Esophagus (tissue), 2 donors: ENCODE data around the gene TNIK. TPM values are rescaled to one million over a fixed set of nuclear protein-coding genes. Genes with fewer than 3 reads are reported as not detected.

Experiments
- H3K27ac ChIP-seq, 2 donors: one replicate each; pipeline ENCODE4 v1.5.1; 2013; ENCODE audit warnings: low read depth in 2 of 2, mild to moderate bottlenecking in 2 of 2, inconsistent platforms in 1 of 2, low read length in 1 of 2, moderate library complexity in 1 of 2
- H3K27me3 ChIP-seq, 2 donors: one replicate each; pipeline ENCODE4 v1.6.1; 2013; ENCODE audit warnings: low read length in 2 of 2, control low read depth in 1 of 2, mild to moderate bottlenecking in 1 of 2; ENCODE audit not compliant: insufficient read depth in 2 of 2, control insufficient read depth in 1 of 2
- H3K36me3 ChIP-seq, 2 donors: one replicate each; pipeline ENCODE4 v1.6.1; 2013; ENCODE audit warnings: low read length in 1 of 2; ENCODE audit not compliant: control insufficient read depth in 2 of 2, insufficient read depth in 2 of 2
- H3K4me1 ChIP-seq, 2 donors: one replicate each; pipeline ENCODE4 v1.6.1; 2013; ENCODE audit warnings: low read length in 1 of 2; ENCODE audit not compliant: control insufficient read depth in 2 of 2, insufficient read depth in 2 of 2
- H3K4me3 ChIP-seq, 2 donors: one replicate each; pipeline ENCODE4 v1.5.1; 2013; ENCODE audit warnings: low read length in 2 of 2, mild to moderate bottlenecking in 2 of 2, low read depth in 1 of 2, moderate library complexity in 1 of 2
- H3K9me3 ChIP-seq, 2 donors: one replicate each; pipeline ENCODE4 v1.6.1; 2013; ENCODE audit warnings: mild to moderate bottlenecking in 2 of 2, low read depth in 1 of 2, low read length in 1 of 2, moderate library complexity in 1 of 2; ENCODE audit not compliant: control insufficient read depth in 2 of 2, insufficient read depth in 1 of 2
- WGBS, 2 donors: extraction: QIAGEN DNeasy Blood & Tissue Kit; methylation state at CpG; one replicate each; pipeline ENCODE4 v1.1.7; 2013; 5-methylcytosine and 5-hydroxymethylcytosine counted together
- polyA plus RNA-seq, 2 donors: library from polyadenylated mRNA; stranded (reverse); fragments of 200-250 nt; gene quantifications; one replicate each; pipeline ENCODE4 v1.2.3, GENCODE V29; 2013
- donor health status: healthy with polysubstance abuse.
- donor health status: Bipolar disorder and iron deficiency.

The TNIK gene
- polyA plus RNA-seq, 2 donors: 2.2 to 3.2 TPM

GRCh38 chr3:171189394-171190080 is 270.7 kb downstream of the TNIK start:
- H3K9me3 ChIP-seq: no peaks in the 10 kb centered on the region
- no peaks in the 10 kb centered on the region for H3K4me1 ChIP-seq
- no peaks in the 10 kb centered on the region for H3K27me3 ChIP-seq
- H3K36me3 ChIP-seq: no peaks in the 10 kb centered on the region
- WGBS, 2 donors: 80 to 86% methylated on average over 3 of the region's 3 CpGs
- H3K27ac ChIP-seq: no peak overlapping the region
- no peak overlapping the region for H3K4me3 ChIP-seq

- no peak overlapping the region for H3K27ac ChIP-seq
- H3K4me3 ChIP-seq: no peak overlapping the region
- 51% methylated on average over 5 of the region's 5 CpGs for WGBS, 2 donors
- no peaks in the 10 kb centered on the region for H3K9me3 ChIP-seq
- peaks cover 0 to 3% of the 10 kb centered on the region in 2 donors for H3K4me1 ChIP-seq
- no peaks in the 10 kb centered on the region for H3K27me3 ChIP-seq
- no peaks in the 10 kb centered on the region for H3K36me3 ChIP-seq
These were observed 272.4 kb downstream of the TNIK start for GRCh38 chr3:171187706-171188290.

- Histone ChIP-seq H3K4me1 (peaks cover 0 to 6% of the 10 kb centered on the region in 2 donors), H3K27ac (no peak overlapping the region)
- 49 to 64% methylated on average over 3 of the region's 3 CpGs for WGBS, 2 donors
These were observed 273.2 kb downstream of the TNIK start for GRCh38 chr3:171186817-171187500.

GRCh38 chr3:171186383-171186782 is 273.8 kb downstream of the TNIK start:
- Histone ChIP-seq H3K9me3 (no peaks in the 10 kb centered on the region), H3K27ac (no peak overlapping the region), H3K4me3 (no peak overlapping the region), H3K36me3 (no peaks in the 10 kb centered on the region), H3K4me1 (peaks cover 0 to 6% of the 10 kb centered on the region in 2 donors), H3K27me3 (no peaks in the 10 kb centered on the region)

More at GRCh38 chr3:171186817-171187500, 273.2 kb downstream of the TNIK start:
- H3K9me3 ChIP-seq: no peaks in the 10 kb centered on the region
- no peaks in the 10 kb centered on the region for H3K36me3 ChIP-seq
- no peaks in the 10 kb centered on the region for H3K27me3 ChIP-seq
- H3K4me3 ChIP-seq: no peak overlapping the region

- Histone ChIP-seq H3K4me3 (no peak overlapping the region), H3K27ac (no peak overlapping the region), H3K9me3 (no peaks in the 10 kb centered on the region), H3K36me3 (no peaks in the 10 kb centered on the region), H3K4me1 (peaks cover 0 to 6% of the 10 kb centered on the region in 2 donors), H3K27me3 (no peaks in the 10 kb centered on the region)
- 88 to 90% methylated on average over 1 of the region's 1 CpG for WGBS, 2 donors
These were observed 274.2 kb downstream of the TNIK start for GRCh38 chr3:171185959-171186358.

GRCh38 chr3:171184372-171184771 is 275.8 kb downstream of the TNIK start:
- Histone ChIP-seq H3K9me3 (no peaks in the 10 kb centered on the region), H3K27ac (no peak overlapping the region), H3K36me3 (no peaks in the 10 kb centered on the region), H3K27me3 (no peaks in the 10 kb centered on the region), H3K4me1 (peaks cover 0 to 6% of the 10 kb centered on the region in 2 donors), H3K4me3 (no peak overlapping the region)
- WGBS, 2 donors: 67 to 82% methylated on average over 6 of the region's 6 CpGs

- H3K36me3 ChIP-seq: no peaks in the 10 kb centered on the region
- no peak overlapping the region for H3K27ac ChIP-seq
- H3K9me3 ChIP-seq: no peaks in the 10 kb centered on the region
- H3K27me3 ChIP-seq: no peaks in the 10 kb centered on the region
- 54 to 67% methylated on average over 4 of the region's 4 CpGs for WGBS, 2 donors
- H3K4me1 ChIP-seq: peaks cover 0 to 6% of the 10 kb centered on the region in 2 donors
- no peak overlapping the region for H3K4me3 ChIP-seq
These were observed 277.2 kb downstream of the TNIK start for GRCh38 chr3:171183042-171183441.

- 68 to 73% methylated on average over 4 of the region's 4 CpGs for WGBS, 2 donors
- no peaks in the 10 kb centered on the region for H3K36me3 ChIP-seq
- peaks cover 0 to 6% of the 10 kb centered on the region in 2 donors for H3K4me1 ChIP-seq
- no peaks in the 10 kb centered on the region for H3K9me3 ChIP-seq
- no peaks in the 10 kb centered on the region for H3K27me3 ChIP-seq
- no peak overlapping the region for H3K4me3 ChIP-seq
- no peak overlapping the region for H3K27ac ChIP-seq
These were observed 278.1 kb downstream of the TNIK start for GRCh38 chr3:171181907-171182690.

GRCh38 chr3:171178714-171179113 is 281.5 kb downstream of the TNIK start:
- no peaks in the 10 kb centered on the region for H3K9me3 ChIP-seq
- peaks cover 0 to 8% of the 10 kb centered on the region in 2 donors for H3K4me1 ChIP-seq
- H3K27ac ChIP-seq: no peak overlapping the region
- H3K36me3 ChIP-seq: no peaks in the 10 kb centered on the region
- no peak overlapping the region for H3K4me3 ChIP-seq
- no peaks in the 10 kb centered on the region for H3K27me3 ChIP-seq
